HepG2 (cell line): Measurements from ENCODE around the gene AP2A2. TPM values are rescaled to one million over a fixed set of nuclear protein-coding genes. Genes with fewer than 3 reads are reported as not detected.

Experiments
- EEA1 ChIP-seq: sonication (generic); formaldehyde crosslinking; IDR thresholded peaks from 2 replicates; pipeline ENCODE4 v1.5.1; 2020; ENCODE audit warnings: mild to moderate bottlenecking, missing genetic modification reagents, borderline replicate concordance
- EP300 ChIP-seq, 3 experiments: sonication (generic) in 1 of 3; formaldehyde crosslinking in 1 of 3; IDR thresholded peaks; 2 replicates each; pipeline versions ENCODE4 v1.5.1 to v1.6.1; 2011 to 2020; ENCODE audit warnings: low read depth in 2 of 3, low read length in 2 of 3, borderline replicate concordance in 1 of 3, improper control_type of control experiment in 1 of 3, mild to moderate bottlenecking in 1 of 3, missing genetic modification reagents in 1 of 3, moderate library complexity in 1 of 3
- ERF ChIP-seq: IDR thresholded peaks from 2 replicates; pipeline ENCODE4 v1.6.1; 2018; ENCODE audit warnings: missing biosample characterization, missing genetic modification reagents
- HNRNPUL1 ChIP-seq: fragments of 200-400 bp; formaldehyde crosslinking; IDR thresholded peaks from 2 replicates; pipeline ENCODE4 v1.6.1; 2017; ENCODE audit warnings: low read depth, mild to moderate bottlenecking, low read length, moderate library complexity
- KDM4B ChIP-seq: sonication (generic); formaldehyde crosslinking; IDR thresholded peaks from 2 replicates; pipeline ENCODE4 v1.4.0; 2020; ENCODE audit warnings: missing genetic modification reagents
- KLF12 ChIP-seq: sonication (generic); formaldehyde crosslinking; IDR thresholded peaks from 2 replicates; pipeline ENCODE4 v1.4.0; 2020; ENCODE audit warnings: missing genetic modification reagents, borderline replicate concordance
- KLF6 ChIP-seq: IDR thresholded peaks from 2 replicates; pipeline ENCODE4 v1.8.0; 2016; ENCODE audit warnings: missing biosample characterization, missing genetic modification reagents
- MLXIP ChIP-seq: sonication (generic); formaldehyde crosslinking; IDR thresholded peaks from 2 replicates; pipeline ENCODE4 v1.9.0; 2021; ENCODE audit warnings: missing genetic modification reagents, borderline replicate concordance
- MYC ChIP-seq: sonication (generic); formaldehyde crosslinking; IDR thresholded peaks from 2 replicates; pipeline ENCODE4 v1.9.0; 2021; ENCODE audit warnings: missing genetic modification reagents, borderline replicate concordance
- NFKB2 ChIP-seq: sonication (generic); formaldehyde crosslinking; IDR thresholded peaks from 2 replicates; pipeline ENCODE4 v1.4.0; 2020; ENCODE audit warnings: missing genetic modification reagents, borderline replicate concordance
- RBFOX2 ChIP-seq: fragments of 200-400 bp; formaldehyde crosslinking; IDR thresholded peaks from 2 replicates; pipeline ENCODE4 v1.6.1; 2017; ENCODE audit warnings: low read depth, mild to moderate bottlenecking, low read length
- SKI ChIP-seq: fragments of 450-650 bp; IDR thresholded peaks from one replicate; pipeline ENCODE4 v1.6.1; 2018; ENCODE audit warnings: mild to moderate bottlenecking; ENCODE audit not compliant: partially characterized antibody
- WIZ ChIP-seq: sonication (generic); formaldehyde crosslinking; IDR thresholded peaks from 2 replicates; pipeline ENCODE4 v1.5.1; 2020; ENCODE audit warnings: mild to moderate bottlenecking, missing genetic modification reagents
- ZC3H4 ChIP-seq: sonication (generic); formaldehyde crosslinking; IDR thresholded peaks from 2 replicates; pipeline ENCODE4 v1.4.0; 2020; ENCODE audit warnings: missing genetic modification reagents, borderline replicate concordance
- ZNF343 ChIP-seq: sonication (generic); formaldehyde crosslinking; IDR thresholded peaks from 2 replicates; pipeline ENCODE4 v1.4.0; 2020; ENCODE audit warnings: mild to moderate bottlenecking, missing genetic modification reagents
- ZNF446 ChIP-seq: sonication (generic); formaldehyde crosslinking; IDR thresholded peaks from 2 replicates; pipeline ENCODE4 v1.5.0; 2020; ENCODE audit warnings: mild to moderate bottlenecking, missing genetic modification reagents
- ZNF589 ChIP-seq: sonication (generic); formaldehyde crosslinking; conservative IDR thresholded peaks from 2 replicates; pipeline ENCODE4 v1.8.0; 2022; ENCODE audit warnings: mild to moderate bottlenecking, moderate library complexity, missing genetic modification reagents
- ZNF691 ChIP-seq: sonication (generic); formaldehyde crosslinking; IDR thresholded peaks from 2 replicates; pipeline ENCODE4 v1.4.0; 2020; ENCODE audit warnings: missing genetic modification reagents, low read depth, mild to moderate bottlenecking, borderline replicate concordance
- polyA plus RNA-seq, 8 experiments: library from polyadenylated mRNA; depleted of rRNA in 3 of 8; stranded (reverse) in 7 of 8; unstranded in 1 of 8; fragments of >200 nt; fragmentation: Illumina TruSeq in 4 of 8; extraction: Trizol in 4 of 8; gene quantifications; 2 replicates each; pipeline versions ENCODE4 v1.2.1 to v1.2.3, GENCODE V29; 2011 to 2016; ENCODE audit warnings: low read depth in 4 of 8, missing spikeins in 1 of 8, mixed read lengths in 1 of 8; ENCODE audit not compliant: insufficient read depth in 1 of 8
- total RNA-seq, 5 experiments: library from RNA; depleted of rRNA; stranded (reverse); fragments of >200 nt; fragmentation: Illumina TruSeq; extraction: Trizol; gene quantifications; 2 replicates each; pipeline ENCODE4 v1.2.3, GENCODE V29; 2016; ENCODE audit warnings: low read depth in 1 of 5
- TF ChIP-seq, protein P1 (sequence below): sonication (generic); formaldehyde crosslinking; IDR thresholded peaks from 2 replicates; pipeline ENCODE4 v1.4.0; 2020; ENCODE audit warnings: missing genetic modification reagents
- TF ChIP-seq, protein P2 (sequence below): IDR thresholded peaks from 2 replicates; pipeline ENCODE4 v1.6.1; 2016; ENCODE audit warnings: missing genetic modification reagents, missing compliant biosample characterization
- TF ChIP-seq, protein P3 (sequence below): sonication (generic); formaldehyde crosslinking; IDR thresholded peaks from 2 replicates; pipeline ENCODE4 v1.5.0; 2020; ENCODE audit warnings: mild to moderate bottlenecking, missing genetic modification reagents

Gene AP2A2
- total and polyA plus RNA-seq, 2 of the 13 experiments (the other 11 are each of a cell fraction or from before 2014, with no cell fraction given) = 25.7 to 75.7 TPM

GRCh38 chr11:921921-922678, 3.6 kb upstream of the AP2A2 start (continued):
- TF ChIP-seq HNRNPUL1 = no peak
- no peak for TF ChIP-seq ZNF446 (CRISPR knock-in tag)
- no peak for TF ChIP-seq KLF12 (CRISPR knock-in tag)
- no peak for TF ChIP-seq SKI
- no peak for TF ChIP-seq ZNF343 (CRISPR knock-in tag)
- 0 out of 2 replicates have a peak, but pooled peaks have one; percentile 39 for TF ChIP-seq NFKB2
- TF ChIP-seq, protein P1, sequence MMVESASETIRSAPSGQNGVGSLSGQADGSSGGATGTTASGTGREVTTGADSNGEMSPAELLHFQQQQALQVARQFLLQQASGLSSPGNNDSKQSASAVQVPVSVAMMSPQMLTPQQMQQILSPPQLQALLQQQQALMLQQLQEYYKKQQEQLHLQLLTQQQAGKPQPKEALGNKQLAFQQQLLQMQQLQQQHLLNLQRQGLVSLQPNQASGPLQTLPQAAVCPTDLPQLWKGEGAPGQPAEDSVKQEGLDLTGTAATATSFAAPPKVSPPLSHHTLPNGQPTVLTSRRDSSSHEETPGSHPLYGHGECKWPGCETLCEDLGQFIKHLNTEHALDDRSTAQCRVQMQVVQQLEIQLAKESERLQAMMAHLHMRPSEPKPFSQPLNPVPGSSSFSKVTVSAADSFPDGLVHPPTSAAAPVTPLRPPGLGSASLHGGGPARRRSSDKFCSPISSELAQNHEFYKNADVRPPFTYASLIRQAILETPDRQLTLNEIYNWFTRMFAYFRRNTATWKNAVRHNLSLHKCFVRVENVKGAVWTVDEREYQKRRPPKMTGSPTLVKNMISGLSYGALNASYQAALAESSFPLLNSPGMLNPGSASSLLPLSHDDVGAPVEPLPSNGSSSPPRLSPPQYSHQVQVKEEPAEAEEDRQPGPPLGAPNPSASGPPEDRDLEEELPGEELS (CRISPR knock-in tag) = no peak
- peak; percentile 33; the same call in 1 of the 2 replicates for TF ChIP-seq MYC (CRISPR knock-in tag)
- no peak for TF ChIP-seq EEA1 (CRISPR knock-in tag)
- TF ChIP-seq ZNF589 = no peak
- no peak for TF ChIP-seq KLF6
- no peak for TF ChIP-seq ERF
- TF ChIP-seq, protein P2, sequence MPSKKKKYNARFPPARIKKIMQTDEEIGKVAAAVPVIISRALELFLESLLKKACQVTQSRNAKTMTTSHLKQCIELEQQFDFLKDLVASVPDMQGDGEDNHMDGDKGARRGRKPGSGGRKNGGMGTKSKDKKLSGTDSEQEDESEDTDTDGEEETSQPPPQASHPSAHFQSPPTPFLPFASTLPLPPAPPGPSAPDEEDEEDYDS (CRISPR knock-in tag) = peak; percentile 16; the same call in 1 of the 2 replicates
- no peak for TF ChIP-seq RBFOX2
- TF ChIP-seq, protein P3, sequence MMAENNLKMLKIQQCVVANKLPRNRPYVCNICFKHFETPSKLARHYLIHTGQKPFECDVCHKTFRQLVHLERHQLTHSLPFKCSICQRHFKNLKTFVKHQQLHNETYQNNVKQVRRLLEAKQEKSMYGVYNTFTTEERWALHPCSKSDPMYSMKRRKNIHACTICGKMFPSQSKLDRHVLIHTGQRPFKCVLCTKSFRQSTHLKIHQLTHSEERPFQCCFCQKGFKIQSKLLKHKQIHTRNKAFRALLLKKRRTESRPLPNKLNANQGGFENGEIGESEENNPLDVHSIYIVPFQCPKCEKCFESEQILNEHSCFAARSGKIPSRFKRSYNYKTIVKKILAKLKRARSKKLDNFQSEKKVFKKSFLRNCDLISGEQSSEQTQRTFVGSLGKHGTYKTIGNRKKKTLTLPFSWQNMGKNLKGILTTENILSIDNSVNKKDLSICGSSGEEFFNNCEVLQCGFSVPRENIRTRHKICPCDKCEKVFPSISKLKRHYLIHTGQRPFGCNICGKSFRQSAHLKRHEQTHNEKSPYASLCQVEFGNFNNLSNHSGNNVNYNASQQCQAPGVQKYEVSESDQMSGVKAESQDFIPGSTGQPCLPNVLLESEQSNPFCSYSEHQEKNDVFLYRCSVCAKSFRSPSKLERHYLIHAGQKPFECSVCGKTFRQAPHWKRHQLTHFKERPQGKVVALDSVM = no peak
- TF ChIP-seq ZC3H4 (CRISPR knock-in tag) = no peak
- TF ChIP-seq EP300 (IDR thresholded peaks at IDR 0.05; ENCODE audit: low read depth in 2 of 2, low read length in 2 of 2) = no peak
- TF ChIP-seq EP300 (CRISPR knock-in tag; IDR thresholded peaks at IDR 0.05; ENCODE audit: borderline replicate concordance) = no peak
- TF ChIP-seq MLXIP = no peak
- TF ChIP-seq WIZ (CRISPR knock-in tag) = no peak
- peak; percentile 73; the same call in 1 of the 2 replicates for TF ChIP-seq ZNF691 (CRISPR knock-in tag)
- TF ChIP-seq KDM4B (CRISPR knock-in tag) = no peak
